ENCODE measurements around the gene ATP7A.
A peak's percentile ranks its signal among the peaks of the same experiment; 100 is the strongest.

Gene ATP7A

GRCh38 chrX:77945910-77946545 is 35.5 kb downstream of the ATP7A start:
- DNase-seq, result no peak

DNA sequence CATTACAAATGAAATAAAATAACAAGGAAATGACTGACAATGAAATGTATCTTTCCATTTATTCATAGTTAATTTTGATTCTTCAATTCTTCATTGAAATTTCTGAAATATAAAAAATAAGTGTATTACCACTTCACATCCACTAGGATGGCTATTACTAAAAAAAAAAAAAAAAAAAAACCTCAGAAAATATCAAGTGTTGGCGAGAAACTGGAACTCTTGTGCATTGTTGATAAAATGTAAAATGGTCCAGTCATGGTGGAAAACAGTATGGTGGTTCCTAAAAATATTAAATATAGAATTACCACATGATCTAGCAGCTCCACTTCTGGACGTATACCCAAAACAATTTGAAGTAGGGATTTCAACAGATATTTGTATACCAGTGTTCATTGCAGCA is 36.1 kb downstream of the ATP7A start:
- DNase-seq, result no peak

GRCh38 chrX:77949840-77950239 is 39.3 kb downstream of the ATP7A start:
- no peak for DNase-seq

DNA sequence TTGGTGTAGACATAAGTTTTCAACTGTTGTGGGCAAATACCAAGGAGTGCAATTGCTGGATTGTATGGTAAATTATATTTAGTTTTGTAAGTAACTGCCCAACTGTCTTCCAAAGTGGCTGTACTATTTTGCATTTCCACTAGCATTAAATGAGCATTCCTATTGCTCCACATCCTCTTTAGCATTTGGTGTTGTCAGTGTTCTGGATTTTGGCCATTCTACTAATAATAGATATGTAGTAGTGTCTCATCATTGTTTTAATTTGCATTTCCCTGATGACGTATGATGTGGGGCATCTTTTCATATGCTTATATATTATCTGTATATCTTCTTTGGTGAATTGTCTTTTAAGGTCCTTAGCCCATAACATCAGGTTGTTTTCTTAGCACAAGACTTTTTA is 41.7 kb downstream of the ATP7A start:
- no peak for DNase-seq

- DNase-seq, result no peak
Observed at GRCh38 chrX:77953302-77953701, 42.8 kb downstream of the ATP7A start.

DNA sequence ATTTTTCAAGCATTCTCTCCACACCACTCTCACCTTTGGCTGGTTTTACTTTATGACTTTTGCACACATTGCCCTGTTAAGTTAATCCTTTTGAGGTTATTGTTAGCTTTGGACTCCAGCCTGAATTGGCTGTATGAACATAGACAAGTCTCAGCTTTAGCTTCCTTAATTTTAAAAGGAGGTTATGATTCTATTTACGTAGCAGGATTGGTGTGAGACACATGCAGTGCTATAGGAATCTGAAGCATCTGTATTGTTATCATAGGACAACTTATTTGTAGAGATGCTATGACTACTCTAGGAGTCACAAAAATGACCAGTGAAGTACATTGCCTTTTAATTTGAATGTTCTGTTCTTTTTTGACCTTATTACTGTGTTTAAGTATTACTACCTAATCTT is 43.2 kb downstream of the ATP7A start:
- DNase-seq, result no peak

GRCh38 chrX:77960567-77960966 is 50.1 kb downstream of the ATP7A start:
- no peak for DNase-seq

DNA sequence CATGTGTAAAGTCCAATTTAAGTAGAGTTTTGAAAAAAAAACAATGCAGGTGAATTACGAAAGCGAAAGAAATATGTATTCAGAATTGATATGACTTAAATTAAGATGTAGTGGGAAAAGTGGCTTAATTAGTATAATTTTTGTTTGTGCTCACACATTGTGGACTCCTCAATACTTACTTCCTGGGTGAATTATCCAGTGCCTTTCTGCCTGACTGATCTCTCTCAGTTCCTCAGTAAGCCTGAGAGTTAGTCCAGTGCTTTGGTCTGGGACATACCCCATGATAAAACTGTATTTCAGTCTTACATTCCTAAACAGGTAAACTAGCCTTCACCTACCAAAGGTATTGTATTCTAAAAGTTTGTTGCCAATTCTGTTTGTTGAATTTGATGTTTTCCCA is 50.6 kb downstream of the ATP7A start:
- DNase-seq, result no peak

- no peak for DNase-seq
Observed at GRCh38 chrX:77962068-77962902, 51.8 kb downstream of the ATP7A start.

- DNase-seq, result no peak
Observed at GRCh38 chrX:77966361-77966760, 55.9 kb downstream of the ATP7A start.

GRCh38 chrX:77967631-77968030 is 57.1 kb downstream of the ATP7A start:
- no peak for DNase-seq

DNA sequence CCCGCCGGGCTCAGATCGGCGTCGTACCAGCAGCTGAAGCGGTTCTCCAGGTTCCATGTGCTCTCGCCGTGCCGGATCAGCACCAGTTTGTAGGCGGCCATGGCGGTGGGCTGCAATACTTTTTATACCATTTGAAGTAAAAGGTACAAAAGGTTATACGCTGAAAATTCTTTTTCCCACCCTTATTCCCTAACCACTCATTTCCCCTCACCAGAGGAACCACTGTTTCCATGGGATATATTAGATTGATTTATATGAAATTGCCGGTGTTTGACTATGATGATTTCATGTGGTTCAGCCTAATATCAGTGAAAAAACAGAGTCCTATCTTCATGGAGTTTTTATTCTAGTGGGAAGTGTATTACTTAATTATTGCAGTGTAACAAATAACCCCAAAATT is 59.0 kb downstream of the ATP7A start, which contains the start of gene PGAM4:
TSS of gene PGAM4 (minus strand) at position 101 of the 400 bp plus-strand sequence. CDS start at position 101, 0 bp downstream.
- DNase-seq, result no peak

GRCh38 chrX:77975755-77976154 is 65.3 kb downstream of the ATP7A start:
- DNase-seq, result no peak

- DNase-seq, result no peak
Observed at GRCh38 chrX:77977095-77977494, 66.6 kb downstream of the ATP7A start.

DNA sequence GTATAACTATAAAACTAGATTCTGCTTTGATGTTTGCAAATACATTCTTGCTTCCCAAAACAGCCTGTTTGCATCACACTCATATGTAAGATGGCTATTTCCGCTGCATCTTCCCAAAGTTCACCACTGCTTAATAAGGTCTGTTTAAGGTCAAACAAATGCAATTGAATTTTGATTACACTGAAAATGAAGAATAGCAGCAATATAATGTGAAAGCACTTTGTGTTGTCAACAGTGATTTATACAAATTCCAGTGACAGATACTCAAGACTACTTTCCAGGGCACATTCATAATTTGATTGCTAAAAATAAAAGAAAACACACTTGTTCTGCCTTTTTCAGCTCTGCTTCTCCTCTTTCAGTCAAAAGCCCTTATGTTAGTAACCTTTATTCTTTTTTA is 67.0 kb downstream of the ATP7A start:
- DNase-seq, result no peak

DNA sequence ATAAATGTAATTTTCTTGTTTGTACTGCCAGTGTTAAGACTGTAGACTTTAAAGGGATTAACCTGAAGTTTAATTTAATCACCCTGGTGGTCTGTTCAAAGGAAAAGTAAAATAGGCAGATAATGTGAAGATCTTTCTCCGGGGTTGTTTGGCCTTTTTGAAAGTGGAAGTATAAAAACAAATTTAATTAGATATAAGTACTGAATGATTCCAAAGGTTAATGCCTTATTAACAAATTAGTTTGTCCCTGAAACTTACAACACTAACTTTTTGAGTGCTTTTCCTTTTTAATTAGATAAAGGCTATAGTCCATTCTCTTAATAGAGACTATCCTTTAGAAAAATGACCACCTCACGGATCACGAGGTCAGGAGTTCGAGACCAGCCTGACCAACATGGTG is 69.4 kb downstream of the ATP7A start:
- no peak for DNase-seq

GRCh38 chrX:78011846-78012245 is 101.4 kb downstream of the ATP7A start:
- no peak for DNase-seq

DNA sequence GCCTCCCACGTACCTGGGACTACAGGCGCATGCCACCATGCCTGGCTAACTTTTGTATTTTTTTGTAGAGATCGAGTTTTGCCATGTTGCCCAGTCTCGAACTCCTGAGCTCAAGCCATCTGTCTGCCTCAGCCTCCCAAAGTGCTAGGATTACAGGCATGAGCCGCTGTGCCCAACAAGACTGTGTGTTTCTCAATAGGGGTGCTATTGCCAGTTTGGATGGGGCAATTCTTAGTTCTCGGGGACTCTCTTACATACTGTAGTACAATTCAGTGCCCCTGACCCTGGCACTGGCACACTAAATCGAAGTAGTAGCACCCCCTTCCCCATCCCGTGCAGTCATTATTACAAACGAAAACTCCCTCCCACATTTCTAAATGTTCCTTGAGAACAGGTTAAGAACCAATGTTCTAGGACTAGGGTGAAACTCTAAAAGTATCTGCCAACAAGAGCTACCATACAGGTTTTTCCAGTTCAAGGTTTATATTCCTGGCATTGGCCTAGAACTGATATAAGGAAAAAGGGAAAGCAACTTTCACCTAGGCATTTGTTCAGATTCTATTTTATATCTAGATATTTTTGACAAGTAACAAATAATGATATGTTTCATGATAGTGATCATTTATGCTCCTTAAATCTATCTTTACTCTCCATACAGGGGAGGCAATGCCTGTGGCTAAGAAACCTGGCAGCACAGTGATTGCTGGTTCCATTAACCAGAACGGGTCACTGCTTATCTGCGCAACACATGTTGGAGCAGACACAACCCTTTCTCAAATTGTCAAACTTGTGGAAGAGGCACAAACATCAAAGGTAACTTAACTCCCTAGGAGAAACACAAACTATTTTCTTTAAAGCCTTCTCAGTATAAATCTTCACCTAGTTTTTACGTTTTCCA is 109.3 kb downstream of the ATP7A start:
- DNase-seq, result no peak

DNA sequence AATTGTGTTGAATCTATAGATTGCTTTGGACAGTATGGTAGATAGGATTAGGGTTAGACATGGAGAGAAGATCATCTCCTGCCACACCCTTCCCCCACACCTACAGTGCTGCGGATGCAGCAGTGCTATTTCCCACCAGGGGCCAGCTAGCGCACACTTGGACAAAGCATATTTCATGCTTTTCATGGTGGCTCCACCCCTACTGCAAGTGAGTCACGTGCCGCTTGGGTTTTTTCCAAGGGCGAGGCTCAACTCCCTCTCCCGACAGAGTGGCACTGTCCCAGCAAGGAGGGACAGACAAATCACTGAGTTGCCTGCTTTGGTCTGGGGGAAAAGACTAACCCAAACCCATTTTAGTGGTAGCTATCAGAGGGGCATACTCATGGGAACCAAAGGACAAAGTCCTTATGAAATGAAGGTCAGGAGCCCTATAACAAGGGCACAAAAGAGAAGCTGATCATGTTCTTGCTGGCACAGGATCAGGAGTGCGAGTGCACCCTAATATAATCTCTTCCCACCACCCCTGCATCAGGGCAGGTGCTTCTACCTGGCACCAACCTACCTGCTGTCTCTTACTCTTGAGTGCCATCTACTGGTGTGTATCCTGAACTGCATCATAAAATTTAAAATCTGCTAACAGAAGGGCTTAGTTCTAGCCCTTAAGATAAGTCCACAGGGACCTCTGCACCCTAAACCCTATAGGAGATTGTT is 114.0 kb downstream of the ATP7A start:
- DNase-seq, result peak; percentile 4

GRCh38 chrX:78027798-78028197 is 117.3 kb downstream of the ATP7A start:
- DNase-seq, result no peak

DNA sequence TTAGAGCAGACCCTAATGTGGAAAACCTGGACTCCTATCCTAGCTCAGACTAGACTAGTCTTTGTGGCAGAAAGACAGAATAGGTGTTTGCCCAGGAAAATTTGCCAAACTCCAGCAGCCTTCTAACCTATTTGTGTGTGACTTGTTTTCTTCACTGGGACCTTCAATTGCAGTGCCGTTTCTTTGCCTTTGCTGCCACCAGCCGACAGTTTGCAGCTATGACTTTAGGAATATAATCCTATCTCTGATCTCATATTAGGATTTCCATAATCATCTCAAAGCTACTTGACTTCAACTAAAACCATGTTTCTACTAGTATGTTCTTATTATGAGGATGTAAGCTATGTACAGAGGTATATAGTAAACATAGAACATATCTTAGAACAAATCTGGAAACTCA is 119.2 kb downstream of the ATP7A start:
- no peak for DNase-seq

GRCh38 chrX:78035061-78035460 is 124.6 kb downstream of the ATP7A start:
- no peak for DNase-seq

DNA sequence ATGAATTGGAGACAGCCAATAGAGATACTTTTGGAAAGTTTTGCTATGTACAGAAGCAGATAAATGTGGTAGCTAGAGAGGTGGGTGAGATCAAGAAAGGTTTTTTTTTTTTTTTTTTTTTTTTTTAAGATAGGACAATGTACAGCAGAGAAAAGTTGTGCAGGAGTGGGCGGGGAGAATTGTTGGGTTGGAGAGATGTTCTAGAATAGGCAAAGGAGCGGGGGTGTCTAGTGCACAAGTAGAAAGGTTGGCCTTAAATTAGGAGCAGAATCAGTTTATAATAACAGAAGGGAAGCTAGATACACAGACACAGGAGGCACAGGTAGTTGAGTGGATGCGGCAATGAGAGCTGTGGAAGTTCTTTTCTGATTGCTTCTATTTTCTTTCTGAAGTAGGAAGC is 127.4 kb downstream of the ATP7A start:
- no peak for DNase-seq
